Vagina (tissue), 2 donors: ENCODE results near the gene ARID1B. TPM values are rescaled to one million over a fixed set of nuclear protein-coding genes. Genes with fewer than 3 reads are reported as not detected.

ENCODE experiments used
- DNase-seq, 2 donors: peaks; one replicate each; pipeline ENCODE4 v3.0.0-alpha.2; 2017; ENCODE audit errors: extremely low spot score in 2 of 2
- H3K27ac ChIP-seq: fragments of 200-600 bp; sonication (generic); one replicate; pipeline ENCODE4 v1.5.1; 2019
- H3K27me3 ChIP-seq: fragments of 200-600 bp; sonication (generic); one replicate; pipeline ENCODE4 v1.5.1; 2019
- H3K36me3 ChIP-seq, 2 donors: fragments of 200-600 bp; sonication (generic); one replicate each; pipeline ENCODE4 v1.5.1; 2017 to 2019
- H3K4me1 ChIP-seq: fragments of 200-600 bp; sonication (generic); one replicate; pipeline ENCODE4 v1.5.1; 2019
- H3K4me3 ChIP-seq, 2 donors: fragments of 200-600 bp; sonication (generic); 1 replicate in 1 of 2; 2 replicates in 1 of 2; pipeline ENCODE4 v1.5.1; 2016 to 2019
- H3K9me3 ChIP-seq: fragments of 200-600 bp; sonication (generic); one replicate; pipeline ENCODE4 v1.5.1; 2019
- CTCF ChIP-seq, 3 experiments: fragments of 450-650 bp in 2 of 3; fragments of 200-600 bp in 1 of 3; sonication (generic) in 1 of 3; IDR thresholded peaks; one replicate each; pipeline ENCODE4 v1.5.1; 2017 to 2019; ENCODE audit warnings: antibody characterized with exemption in 3 of 3, mild to moderate bottlenecking in 2 of 3, moderate library complexity in 2 of 3
- POLR2A ChIP-seq, 2 donors: fragments of 450-650 bp; IDR thresholded peaks; one replicate each; pipeline ENCODE4 v1.6.1; 2017; ENCODE audit warnings: antibody characterized with exemption in 2 of 2, mild to moderate bottlenecking in 2 of 2, moderate library complexity in 2 of 2
- POLR2AphosphoS5 ChIP-seq, 2 donors: sonication (generic); formaldehyde crosslinking; IDR thresholded peaks; one replicate each; pipeline ENCODE4 v1.9.0; 2017; ENCODE audit warnings: antibody characterized with exemption in 2 of 2, mild to moderate bottlenecking in 2 of 2, low read depth in 1 of 2; ENCODE audit not compliant: insufficient read depth in 1 of 2
- intact Hi-C: fragments of 100-400 bp; cut with DNase I; formaldehyde crosslinking; loops from one replicate; pipeline ENCODE4 v1.15.1; 2023
- total RNA-seq: library from RNA; depleted of rRNA; stranded (reverse); fragments of >200 nt; gene quantifications from one replicate; pipeline ENCODE4 v1.2.3, GENCODE V29; 2016

The ARID1B gene
- total RNA-seq, 1 donor from 2014 or later = 141 TPM

- Histone ChIP-seq H3K27ac (no peak overlapping the region), H3K4me3 (no peak overlapping the region), H3K9me3 (no peaks in the 10 kb centered on the region), H3K4me1 (peaks cover 92% of the 10 kb centered on the region), H3K36me3 (no peaks in the 10 kb centered on the region), H3K27me3 (no peaks in the 10 kb centered on the region)
- no peak for DNase-seq
- intact Hi-C loops = no loop called here
- TF ChIP-seq POLR2AphosphoS5 (IDR thresholded peaks at IDR 0.05; ENCODE audit: insufficient read depth in 1 of 2, low read depth in 1 of 2) (no peak), POLR2A (IDR thresholded peaks at IDR 0.05) (no peak), CTCF (IDR thresholded peaks at IDR 0.05) (no peak)
Observed at GRCh38 chr6:156794546-156795354, 17.6 kb downstream of the ARID1B start.

- Histone ChIP-seq H3K27me3 (no peaks in the 10 kb centered on the region), H3K9me3 (no peaks in the 10 kb centered on the region), H3K4me3 (peak overlapping the region in 1 of 2 donors; percentile 9), H3K36me3 (no peaks in the 10 kb centered on the region), H3K4me1 (peaks cover 81% of the 10 kb centered on the region), H3K27ac (no peak overlapping the region)
- TF ChIP-seq POLR2A (IDR thresholded peaks at IDR 0.05) (no peak), POLR2AphosphoS5 (IDR thresholded peaks at IDR 0.05; ENCODE audit: insufficient read depth in 1 of 2, low read depth in 1 of 2) (no peak), CTCF (IDR thresholded peaks at IDR 0.05) (no peak)
- DNase-seq = no peak
- intact Hi-C loops = no loop called here
Observed at GRCh38 chr6:156795825-156796224, 18.6 kb downstream of the ARID1B start.

- Histone ChIP-seq H3K27me3 (no peaks in the 10 kb centered on the region), H3K36me3 (no peaks in the 10 kb centered on the region), H3K27ac (no peak overlapping the region), H3K4me1 (peaks cover 76% of the 10 kb centered on the region), H3K4me3 (no peak overlapping the region), H3K9me3 (no peaks in the 10 kb centered on the region)
- DNase-seq = no peak
- intact Hi-C loops = no loop called here
- TF ChIP-seq POLR2A (IDR thresholded peaks at IDR 0.05) (no peak), POLR2AphosphoS5 (IDR thresholded peaks at IDR 0.05; ENCODE audit: insufficient read depth in 1 of 2, low read depth in 1 of 2) (no peak), CTCF (IDR thresholded peaks at IDR 0.05) (no peak)
Observed at GRCh38 chr6:156796627-156797026, 19.4 kb downstream of the ARID1B start.

GRCh38 chr6:156797901-156798735 is 20.9 kb downstream of the ARID1B start:
- Histone ChIP-seq H3K36me3 (no peaks in the 10 kb centered on the region), H3K9me3 (no peaks in the 10 kb centered on the region), H3K4me3 (no peak overlapping the region), H3K27ac (no peak overlapping the region), H3K27me3 (no peaks in the 10 kb centered on the region), H3K4me1 (peaks cover 74% of the 10 kb centered on the region)
- TF ChIP-seq CTCF (IDR thresholded peaks at IDR 0.05) = no peak
- TF ChIP-seq POLR2AphosphoS5 (IDR thresholded peaks at IDR 0.05; ENCODE audit: insufficient read depth in 1 of 2, low read depth in 1 of 2) = no peak
- no peak for TF ChIP-seq POLR2A (IDR thresholded peaks at IDR 0.05)
- intact Hi-C loops = no loop called here
- no peak for DNase-seq
